HG03565 (cell line): ENCODE measurements around the gene ME3.
"Not testable (repeated sequence)": the region's sequence is repeated elsewhere in the genome, so short reads cannot be mapped to it uniquely, and the experiment has no call there.

ENCODE experiments used
- ATAC-seq: cut with Tn5 transposase; IDR thresholded peaks from one replicate; pipeline ENCODE4 v1.9.1; 2021; ENCODE audit warnings: mild to moderate bottlenecking, moderate library complexity; ENCODE audit not compliant: unreplicated experiment

The ME3 gene

DNA sequence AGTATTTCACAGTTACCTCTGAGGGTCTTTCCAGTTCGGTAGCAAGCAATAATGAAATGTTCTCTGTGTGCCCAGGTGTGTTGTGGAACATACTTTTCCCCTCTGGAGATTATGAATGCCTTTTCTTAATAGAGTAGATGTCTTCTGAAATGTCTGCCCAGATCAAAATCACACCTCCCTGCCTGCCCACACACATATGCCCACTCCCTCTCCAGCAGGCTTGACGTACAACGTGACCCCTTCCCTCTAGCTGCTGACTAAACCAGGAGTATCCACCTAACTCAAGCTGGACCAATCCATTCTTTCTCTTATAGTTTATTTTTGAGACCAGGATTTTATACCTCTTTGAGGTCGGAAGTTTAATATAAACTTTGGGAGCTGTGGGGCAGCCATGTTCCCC is 48.7 kb downstream of the ME3 start:
- no peak for ATAC-seq

DNA sequence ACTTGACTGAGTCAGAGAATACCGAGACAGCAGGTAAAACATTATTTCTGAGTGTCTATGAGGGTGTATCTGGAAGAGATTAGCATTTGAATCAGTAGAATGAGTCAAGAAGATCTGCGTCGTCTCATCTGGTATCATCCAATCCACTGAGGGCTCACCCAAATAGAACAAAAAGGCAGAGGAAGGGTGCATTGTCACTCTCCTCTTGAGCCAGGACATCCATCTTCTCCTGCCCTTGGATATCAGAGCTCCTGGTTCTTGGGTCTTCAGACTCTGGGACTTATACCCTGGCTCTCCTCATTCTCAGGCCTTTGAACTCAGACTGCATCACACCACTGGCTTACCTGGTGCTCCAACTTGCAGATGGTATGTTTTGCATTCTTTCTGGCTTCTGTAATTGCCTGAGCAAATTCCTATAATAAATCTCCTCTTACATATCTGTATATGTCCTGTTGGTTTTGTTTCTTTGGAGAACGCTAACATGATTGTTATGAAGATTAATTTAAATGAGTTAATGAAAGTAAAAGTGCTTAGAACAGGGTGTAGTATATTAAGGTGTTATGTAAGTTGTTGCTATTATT is 49.3 kb downstream of the ME3 start:
- no peak for ATAC-seq

- no peak for ATAC-seq
These were observed 50.6 kb downstream of the ME3 start for GRCh38 chr11:86621854-86622253.

DNA sequence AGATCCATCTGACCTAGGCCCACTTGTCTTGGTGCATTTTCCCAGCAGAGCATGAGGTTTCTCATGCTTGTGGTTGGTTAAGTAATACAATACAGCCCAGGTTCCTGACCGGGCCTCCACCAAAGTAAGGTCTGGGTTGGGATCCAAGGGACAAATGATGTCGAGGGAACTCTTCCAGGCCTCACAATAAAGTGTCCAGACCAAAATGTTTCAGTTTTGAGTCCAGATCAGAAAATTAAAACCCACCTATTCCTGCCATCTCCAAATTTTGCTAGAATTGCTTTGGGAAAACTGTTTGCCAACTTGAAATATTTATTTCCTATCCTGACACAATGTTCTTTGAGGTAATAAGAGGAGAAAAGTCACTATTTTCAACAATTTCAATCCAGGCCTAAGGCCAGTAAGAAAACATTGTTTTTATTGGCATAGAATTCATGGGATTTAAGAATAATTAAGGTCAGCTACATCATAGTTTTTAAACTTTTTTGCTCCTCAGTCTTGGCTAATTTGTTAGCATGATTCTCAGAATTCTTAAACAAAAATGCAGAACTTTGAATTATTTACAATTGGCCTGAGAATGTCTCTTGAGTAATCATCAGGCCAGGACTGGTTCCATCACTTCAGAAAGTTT is 51.4 kb downstream of the ME3 start:
- no peak for ATAC-seq

DNA sequence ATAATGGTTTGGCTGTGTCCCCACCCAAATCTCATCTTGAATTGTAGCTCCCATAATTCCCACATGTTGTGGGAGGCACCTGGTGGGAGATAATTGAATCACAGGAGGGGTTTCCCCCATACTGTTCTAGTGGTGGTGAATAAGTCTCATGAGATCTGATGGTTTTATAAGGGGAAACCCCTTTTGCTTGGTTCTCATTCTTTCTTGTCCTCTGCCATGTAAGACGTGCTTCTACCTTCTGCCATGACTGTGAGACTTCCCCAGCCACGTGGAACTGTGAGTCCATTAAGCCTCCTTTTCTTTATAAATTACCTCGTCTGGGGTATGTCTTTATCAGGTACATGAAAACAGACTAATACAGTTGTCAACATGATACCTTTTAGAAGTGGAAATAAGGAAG is 53.0 kb downstream of the ME3 start:
- ATAC-seq: not testable (repeated sequence)

GRCh38 chr11:86617502-86617901 is 54.9 kb downstream of the ME3 start:
- ATAC-seq: no peak

DNA sequence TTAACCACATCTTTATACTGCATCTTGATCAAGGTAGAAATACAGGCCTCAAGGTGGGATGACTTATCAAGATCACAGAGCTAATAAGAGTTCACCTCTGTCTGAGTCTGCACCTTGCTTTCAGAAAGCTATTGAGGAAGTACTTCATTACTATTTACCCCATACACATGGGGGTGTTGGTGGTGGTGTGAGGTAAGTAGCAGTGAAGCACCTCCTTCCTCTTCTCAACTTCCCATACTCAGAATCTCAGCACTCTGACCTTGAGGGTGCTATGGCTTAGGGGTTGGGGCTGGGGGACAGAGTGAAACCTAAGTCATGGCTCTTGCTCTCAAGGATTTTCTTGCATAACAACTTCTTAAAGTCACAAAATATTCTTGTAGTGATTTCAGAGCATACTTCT is 56.9 kb downstream of the ME3 start:
- ATAC-seq: no peak

GRCh38 chr11:86610559-86611341 is 61.7 kb downstream of the ME3 start:
- no peak for ATAC-seq

- ATAC-seq: peak; percentile 90
These were observed 64.1 kb downstream of the ME3 start for GRCh38 chr11:86608251-86608799.

- no peak for ATAC-seq
These were observed 65.5 kb downstream of the ME3 start for GRCh38 chr11:86606836-86607481.

DNA sequence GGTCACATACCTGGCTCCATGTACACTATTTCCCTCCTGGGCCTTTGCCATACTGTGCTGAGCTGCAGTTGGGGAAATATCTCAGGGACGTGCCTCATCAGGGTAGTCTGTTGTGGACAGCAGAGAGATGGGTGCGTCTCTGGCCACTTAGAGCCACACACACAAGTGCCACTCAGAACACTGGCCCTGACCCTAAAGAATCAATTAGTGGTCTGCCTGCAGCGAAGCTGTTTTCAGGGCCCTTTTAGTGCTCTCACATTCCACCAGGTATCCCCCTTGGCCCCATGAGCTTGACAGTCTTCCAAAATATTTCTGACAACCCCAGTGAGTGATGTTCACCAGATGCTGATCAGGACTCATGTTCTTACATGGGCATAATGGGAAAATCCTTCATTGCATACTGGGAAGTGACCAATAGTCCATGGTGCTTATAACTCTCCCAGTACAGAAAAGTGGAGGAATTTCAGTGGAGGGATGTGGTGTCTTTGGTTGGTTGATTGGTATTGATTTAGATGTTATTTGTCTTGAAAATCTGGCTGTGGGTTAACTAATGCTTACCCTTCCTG is 66.1 kb downstream of the ME3 start:
- no peak for ATAC-seq

- ATAC-seq: no peak
These were observed 75.4 kb downstream of the ME3 start for GRCh38 chr11:86596861-86597586.

- no peak for ATAC-seq
These were observed 76.5 kb downstream of the ME3 start for GRCh38 chr11:86595955-86596354.

DNA sequence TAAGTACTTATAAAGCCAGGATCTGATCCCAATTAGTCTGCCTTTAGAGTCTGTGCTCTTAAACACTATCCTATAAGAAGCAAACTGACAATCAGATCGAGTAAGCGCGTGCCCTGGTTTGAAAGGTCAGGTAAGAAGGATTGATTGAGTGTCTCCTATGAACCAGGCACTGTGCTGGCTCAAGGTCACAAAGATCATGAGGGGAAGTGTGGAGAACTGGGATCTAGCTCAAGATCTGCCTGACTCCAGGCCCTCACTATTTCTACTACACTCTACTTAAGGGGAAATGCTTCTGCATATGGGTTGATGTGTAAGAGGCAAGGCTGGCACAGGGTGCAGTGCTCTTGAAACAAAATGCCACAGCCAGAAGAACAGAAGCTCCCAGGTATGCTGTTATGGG is 77.0 kb downstream of the ME3 start:
- no peak for ATAC-seq

GRCh38 chr11:86594746-86595145 is 77.7 kb downstream of the ME3 start:
- no peak for ATAC-seq

GRCh38 chr11:86593833-86594232 is 78.6 kb downstream of the ME3 start:
- no peak for ATAC-seq

GRCh38 chr11:86592659-86593451 is 79.6 kb downstream of the ME3 start:
- peak; percentile 95 for ATAC-seq

DNA sequence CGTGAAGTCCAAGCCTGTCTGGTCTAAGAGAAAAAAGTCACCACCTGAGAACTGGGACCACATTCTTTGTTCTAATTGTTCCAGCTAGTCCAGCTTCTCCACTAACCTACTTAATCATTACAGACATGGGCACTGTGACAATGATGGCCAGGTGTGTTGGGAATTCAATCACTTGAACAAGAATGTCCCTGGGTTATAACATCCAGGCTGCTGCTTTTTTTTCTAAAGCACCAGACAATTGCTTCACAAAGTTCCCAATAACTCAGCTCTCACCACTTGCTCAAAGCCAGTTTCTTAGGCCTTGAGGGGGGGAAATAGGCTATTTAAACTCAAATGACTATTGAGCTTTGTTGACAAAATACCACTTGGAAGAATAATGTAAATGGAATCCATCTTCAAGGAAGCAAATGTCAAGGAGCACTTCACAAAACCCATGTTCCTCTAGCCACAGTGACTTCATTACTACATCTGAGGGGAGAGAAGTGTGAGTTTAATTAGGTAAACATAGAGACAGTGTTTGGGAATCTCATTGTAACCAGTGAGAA is 80.3 kb downstream of the ME3 start:
- ATAC-seq: no peak

DNA sequence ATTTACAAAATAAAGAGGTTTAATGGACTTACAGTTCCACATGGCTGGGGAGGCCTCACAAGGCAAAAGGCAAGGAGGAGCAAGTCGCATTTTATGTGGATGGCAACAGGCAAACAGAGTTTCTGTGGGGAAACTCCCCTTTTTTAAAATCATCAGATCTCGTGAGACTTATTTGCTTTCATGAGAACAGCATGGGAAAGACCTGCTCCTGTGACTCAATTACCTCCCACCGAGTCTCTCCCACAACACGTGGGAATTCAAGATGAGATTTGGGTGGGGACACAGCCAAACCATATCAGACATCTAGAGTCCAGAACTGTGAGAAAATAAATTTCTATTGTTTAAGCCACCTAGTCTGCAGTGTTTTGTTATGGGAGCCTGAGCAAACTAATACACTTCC is 80.8 kb downstream of the ME3 start:
- ATAC-seq: no peak
